Stimulated activated CD4-positive, alpha-beta T cell treated with anti-CD3 and anti-CD28 coated beads, TNF-alpha, amount 100 ng/mL, for 1 hour (primary cell): ENCODE data around the gene RINL.

ENCODE experiments used
- DNase-seq, 3 donors: peaks; one replicate each; pipeline ENCODE4 v3.0.0-alpha.2; 2020; ENCODE audit warnings: low read depth in 3 of 3, low spot score in 1 of 3

Gene RINL

GRCh38 chr19:38850436-38850975, 27.6 kb downstream of the RINL start:
- peak; percentile 93 to 99 (median 98) for DNase-seq

- peak; percentile 99 for DNase-seq
Observed at GRCh38 chr19:38849860-38850435, 28.1 kb downstream of the RINL start, which contains the start of gene HNRNPL. TSS of gene HNRNPL (minus strand) at chr19:38849986. CDS start at chr19:38849966, 20 bp downstream.

- DNase-seq = peak; percentile 95 to 99 (median 96)
Observed at GRCh38 chr19:38849147-38849859, 28.8 kb downstream of the RINL start.

GRCh38 chr19:38848299-38849146, 29.6 kb downstream of the RINL start:
- DNase-seq = no peak

- DNase-seq = no peak
Observed at GRCh38 chr19:38846097-38846496, 32.0 kb downstream of the RINL start.

GRCh38 chr19:38845374-38846024, 32.6 kb downstream of the RINL start:
- DNase-seq = no peak

- DNase-seq = no peak
Observed at GRCh38 chr19:38844093-38844686, 33.9 kb downstream of the RINL start.

GRCh38 chr19:38843175-38843758, 34.8 kb downstream of the RINL start:
- DNase-seq = no peak

- DNase-seq = no peak
Observed at GRCh38 chr19:38842439-38843174, 35.5 kb downstream of the RINL start.

GRCh38 chr19:38841787-38842438, 36.2 kb downstream of the RINL start:
- DNase-seq = no peak

GRCh38 chr19:38841180-38841766, 36.8 kb downstream of the RINL start:
- DNase-seq = no peak

GRCh38 chr19:38840583-38840968, 37.5 kb downstream of the RINL start:
- no peak for DNase-seq

GRCh38 chr19:38839816-38840582, 38.1 kb downstream of the RINL start:
- no peak for DNase-seq

- no peak for DNase-seq
Observed at GRCh38 chr19:38838986-38839761, 38.9 kb downstream of the RINL start.

- peak in 2 of 3 donors; percentile 26 to 38 for DNase-seq
Observed at GRCh38 chr19:38838208-38838985, 39.7 kb downstream of the RINL start.

GRCh38 chr19:38837656-38838121, 40.4 kb downstream of the RINL start:
- no peak for DNase-seq
